Psoas muscle (tissue), 8 donors: Measurements from ENCODE around the gene MAFF. TPM values are rescaled to one million over a fixed set of nuclear protein-coding genes. Genes with fewer than 3 reads are reported as not detected.

Experiments used
- ATAC-seq, 4 donors: fragments of 200-7000 bp; cut with Tn5 transposase; one replicate each; pipeline ENCODE4 v1.9.1; 2020; ENCODE audit warnings: moderate library complexity in 3 of 4, mild to moderate bottlenecking in 2 of 4
- DNase-seq, 2 donors: peaks; one replicate each; pipeline ENCODE4 v3.0.0-alpha.2; 2020
- H3K27ac ChIP-seq: fragments of 200-600 bp; one replicate; pipeline ENCODE4 v1.8.0; 2022
- H3K27me3 ChIP-seq, 3 donors: fragments of 200-600 bp in 1 of 3; one replicate each; pipeline versions ENCODE4 v1.6.1 to v1.8.0; 2013 to 2022; ENCODE audit warnings: low read length in 2 of 3, mild to moderate bottlenecking in 2 of 3, moderate library complexity in 1 of 3; ENCODE audit not compliant: insufficient read depth in 3 of 3
- H3K36me3 ChIP-seq, 2 donors: fragments of 200-600 bp in 1 of 2; one replicate each; pipeline versions ENCODE4 v1.6.1 to v1.8.0; 2013 to 2022; ENCODE audit warnings: low read depth in 1 of 2, mild to moderate bottlenecking in 1 of 2, moderate library complexity in 1 of 2; ENCODE audit not compliant: insufficient read depth in 1 of 2
- H3K4me1 ChIP-seq: fragments of 200-600 bp; one replicate; pipeline ENCODE4 v1.8.0; 2022
- H3K4me3 ChIP-seq: fragments of 200-600 bp; one replicate; pipeline ENCODE4 v1.8.0; 2022; ENCODE audit warnings: mild to moderate bottlenecking
- H3K9me3 ChIP-seq: fragments of 200-600 bp; one replicate; pipeline ENCODE4 v1.8.0; 2022
- WGBS, 3 donors: extraction: QIAGEN DNeasy Blood & Tissue Kit; methylation state at CpG; one replicate each; pipeline versions ENCODE4 v1.1.6 to v1.1.7; 2013; 5-methylcytosine and 5-hydroxymethylcytosine counted together
- intact Hi-C, 2 donors: fragments of 100-400 bp; cut with DNase I; formaldehyde crosslinking; loops; one replicate each; pipeline versions ENCODE4 v1.11.0 to v1.14.2; 2022
- polyA plus RNA-seq, 3 donors: library from polyadenylated mRNA; stranded (reverse); fragments of 200-250 nt; gene quantifications; one replicate each; pipeline ENCODE4 v1.2.3, GENCODE V29; 2013
- total RNA-seq, 4 donors: library from RNA; stranded (reverse); fragmentation: NEBNext Ultra II Directional in 2 of 4; extraction: Animal tissue kit (Norgen Biotek cat#: 25700) in 2 of 4; gene quantifications; one replicate each; pipeline versions ENCODE4 v1.2.1 to v1.2.4, GENCODE V29; 2021 to 2023
- TF ChIP-seq, protein P1 (sequence below): fragments of 200-600 bp; IDR thresholded peaks from one replicate; pipeline ENCODE4 v1.8.0; 2022; ENCODE audit warnings: antibody characterized with exemption
- donor health status: healthy with polysubstance abuse.
- donor health status: DM: no; HTN: no; CAD: no; lungs with moderate emphysema.
- donor health status: Bipolar disorder and iron deficiency.
- donor health status: healthy.
- donor health status: DM: yes; HTN: yes; CAD: no.
- donor health status: DM: no; HTN: no; CAD: no.
- donor health status: DM: no; HTN: no; CAD: no.
- donor health status: DM: yes; HTN: yes; CAD: no.

MAFF gene
- total and polyA plus RNA-seq, 7 donors: 5.7 to 118 (median 28.1) TPM

GRCh38 chr22:38239101-38239761 is 37.4 kb downstream of the MAFF start:
- intact Hi-C loops: no loop called here
- WGBS, 3 donors: 32 to 45% (median 39%) methylated on average over 14 of the region's 14 CpGs
- Histone ChIP-seq H3K27me3 (no peaks in the 10 kb centered on the region), H3K4me1 (peaks cover 57% of the 10 kb centered on the region), H3K9me3 (no peaks in the 10 kb centered on the region), H3K27ac (peak overlapping the region; percentile 67), H3K36me3 (peaks cover 0 to 21% of the 10 kb centered on the region in 2 donors), H3K4me3 (no peak overlapping the region)
- DNase-seq (peak in 1 of 2 donors; percentile 46), ATAC-seq (peak; percentile 62 to 77 (median 70))
- TF ChIP-seq, protein P1, sequence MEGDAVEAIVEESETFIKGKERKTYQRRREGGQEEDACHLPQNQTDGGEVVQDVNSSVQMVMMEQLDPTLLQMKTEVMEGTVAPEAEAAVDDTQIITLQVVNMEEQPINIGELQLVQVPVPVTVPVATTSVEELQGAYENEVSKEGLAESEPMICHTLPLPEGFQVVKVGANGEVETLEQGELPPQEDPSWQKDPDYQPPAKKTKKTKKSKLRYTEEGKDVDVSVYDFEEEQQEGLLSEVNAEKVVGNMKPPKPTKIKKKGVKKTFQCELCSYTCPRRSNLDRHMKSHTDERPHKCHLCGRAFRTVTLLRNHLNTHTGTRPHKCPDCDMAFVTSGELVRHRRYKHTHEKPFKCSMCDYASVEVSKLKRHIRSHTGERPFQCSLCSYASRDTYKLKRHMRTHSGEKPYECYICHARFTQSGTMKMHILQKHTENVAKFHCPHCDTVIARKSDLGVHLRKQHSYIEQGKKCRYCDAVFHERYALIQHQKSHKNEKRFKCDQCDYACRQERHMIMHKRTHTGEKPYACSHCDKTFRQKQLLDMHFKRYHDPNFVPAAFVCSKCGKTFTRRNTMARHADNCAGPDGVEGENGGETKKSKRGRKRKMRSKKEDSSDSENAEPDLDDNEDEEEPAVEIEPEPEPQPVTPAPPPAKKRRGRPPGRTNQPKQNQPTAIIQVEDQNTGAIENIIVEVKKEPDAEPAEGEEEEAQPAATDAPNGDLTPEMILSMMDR: peak; percentile 29

- intact Hi-C loops: no loop called here
- peak overlapping the region; percentile 67 for H3K27ac ChIP-seq
- TF ChIP-seq, protein P1: no peak
Observed at GRCh38 chr22:38240734-38241252, 39.0 kb downstream of the MAFF start.

GRCh38 chr22:38243007-38243765 is 41.4 kb downstream of the MAFF start:
- Histone ChIP-seq H3K4me3 (no peak overlapping the region), H3K4me1 (peaks cover 44% of the 10 kb centered on the region), H3K9me3 (no peaks in the 10 kb centered on the region), H3K27me3 (no peaks in the 10 kb centered on the region), H3K36me3 (peaks cover 0 to 42% of the 10 kb centered on the region in 2 donors), H3K27ac (peak overlapping the region; percentile 16)
- TF ChIP-seq, protein P1: no peak
- ATAC-seq: peak in 1 of 4 donors; percentile 4
- peak in 1 of 2 donors; percentile 71 for DNase-seq
- WGBS, 3 donors: 39 to 62% (median 44%) methylated on average over 19 to 20 of the region's 20 CpGs
- intact Hi-C loops: no loop called here

More at GRCh38 chr22:38240734-38241252, 39.0 kb downstream of the MAFF start:
- Histone ChIP-seq H3K27me3 (no peaks in the 10 kb centered on the region), H3K9me3 (no peaks in the 10 kb centered on the region), H3K4me3 (no peak overlapping the region), H3K36me3 (peaks cover 0 to 22% of the 10 kb centered on the region in 2 donors), H3K4me1 (peaks cover 45% of the 10 kb centered on the region)
- DNase-seq (peak; percentile 60 to 77), ATAC-seq (peak; percentile 83 to 88 (median 85))
- 20 to 28% (median 21%) methylated on average over 6 of the region's 6 CpGs for WGBS, 3 donors

- no peak for DNase-seq
- 73 to 74% (median 74%) methylated on average over 4 of the region's 4 CpGs for WGBS, 3 donors
- TF ChIP-seq, protein P1: no peak
- H3K27me3 ChIP-seq: no peaks in the 10 kb centered on the region
- H3K4me1 ChIP-seq: peaks cover 35% of the 10 kb centered on the region
- peaks cover 0 to 42% of the 10 kb centered on the region in 2 donors for H3K36me3 ChIP-seq
- H3K27ac ChIP-seq: no peak overlapping the region
- H3K9me3 ChIP-seq: no peaks in the 10 kb centered on the region
- ATAC-seq: no peak
- intact Hi-C loops: no loop called here
- H3K4me3 ChIP-seq: no peak overlapping the region
Observed at GRCh38 chr22:38244106-38244505, 42.3 kb downstream of the MAFF start.
